Neuronal stem cell (in vitro differentiated cells): ENCODE measurements around the gene AK9.

Experiments used
- DNase-seq: peaks from one replicate; pipeline ENCODE4 v3.0.0-alpha.2; 2013; ENCODE audit warnings: low spot score
- H2AFZ ChIP-seq: one replicate; pipeline ENCODE4 v1.6.1; 2013; ENCODE audit warnings: mild to moderate bottlenecking, low read length, inconsistent platforms
- H2AK5ac ChIP-seq: 2 replicates; pipeline ENCODE4 v1.6.1; 2013; ENCODE audit warnings: low read depth, mild to moderate bottlenecking, inconsistent platforms, low read length, moderate library complexity, mixed read lengths
- H2BK120ac ChIP-seq: 2 replicates; pipeline ENCODE4 v1.6.1; 2013; ENCODE audit warnings: low read depth, mild to moderate bottlenecking, inconsistent platforms, low read length, moderate library complexity, mixed read lengths
- H2BK12ac ChIP-seq: one replicate; pipeline ENCODE4 v1.6.1; 2013; ENCODE audit warnings: low read length, inconsistent platforms
- H2BK15ac ChIP-seq: 2 replicates; pipeline ENCODE4 v1.6.1; 2013; ENCODE audit warnings: mild to moderate bottlenecking, low read length, inconsistent platforms, mixed read lengths
- H2BK5ac ChIP-seq: one replicate; pipeline ENCODE4 v1.6.1; 2013; ENCODE audit warnings: inconsistent platforms, mild to moderate bottlenecking, low read length, moderate library complexity
- H3K14ac ChIP-seq: one replicate; pipeline ENCODE4 v1.6.1; 2013; ENCODE audit warnings: low read length, inconsistent platforms
- H3K18ac ChIP-seq: 2 replicates; pipeline ENCODE4 v1.6.1; 2013; ENCODE audit warnings: low read length, inconsistent platforms
- H3K23ac ChIP-seq: 2 replicates; pipeline ENCODE4 v1.6.1; 2013; ENCODE audit warnings: low read depth, mild to moderate bottlenecking, mixed read lengths, low read length, inconsistent platforms; ENCODE audit not compliant: poor library complexity
- H3K27ac ChIP-seq: replicated peaks from 3 replicates; pipeline ENCODE4 v1.5.1; 2013; ENCODE audit warnings: low read length, inconsistent platforms
- H3K27me3 ChIP-seq, 3 experiments: 2 replicates each; pipeline ENCODE4 v1.6.1; 2013; ENCODE audit warnings: low read length in 3 of 3, mild to moderate bottlenecking in 2 of 3, inconsistent platforms in 1 of 3, low read depth in 1 of 3, mixed read lengths in 1 of 3, moderate library complexity in 1 of 3; ENCODE audit not compliant: control insufficient read depth in 3 of 3, insufficient read depth in 3 of 3
- H3K36me3 ChIP-seq, 2 donors: replicated peaks in 1 of 2; 2 replicates each; pipeline ENCODE4 v1.6.1; 2013; ENCODE audit warnings: low read length in 2 of 2; ENCODE audit not compliant: control insufficient read depth in 2 of 2, insufficient read depth in 2 of 2
- H3K4ac ChIP-seq: 2 replicates; pipeline ENCODE4 v1.6.1; 2013; ENCODE audit warnings: inconsistent platforms, mild to moderate bottlenecking, low read length, moderate library complexity
- H3K4me1 ChIP-seq, 2 donors: 1 replicate in 1 of 2; 2 replicates in 1 of 2; pipeline ENCODE4 v1.6.1; 2013; ENCODE audit warnings: low read length in 2 of 2, low read depth in 1 of 2; ENCODE audit not compliant: control insufficient read depth in 2 of 2, insufficient read depth in 1 of 2
- H3K4me2 ChIP-seq: one replicate; pipeline ENCODE4 v1.6.1; 2013; ENCODE audit warnings: mild to moderate bottlenecking, low read length, inconsistent platforms; ENCODE audit not compliant: insufficient read depth, poor library complexity, severe bottlenecking
- H3K4me3 ChIP-seq, 2 donors: 2 replicates each; pipeline ENCODE4 v1.5.1; 2013; ENCODE audit warnings: low read length in 2 of 2, mild to moderate bottlenecking in 2 of 2, inconsistent platforms in 1 of 2, moderate library complexity in 1 of 2
- H3K79me1 ChIP-seq: one replicate; pipeline ENCODE4 v1.6.1; 2013; ENCODE audit warnings: low read depth, mild to moderate bottlenecking, inconsistent platforms, low read length, moderate library complexity
- H3K9ac ChIP-seq: one replicate; pipeline ENCODE4 v1.6.1; 2013; ENCODE audit warnings: mild to moderate bottlenecking, low read depth, low read length, inconsistent platforms; ENCODE audit not compliant: poor library complexity
- H3K9me3 ChIP-seq, 2 donors: replicated peaks in 1 of 2; 2 replicates each; pipeline versions ENCODE3 to v1.6.1; 2013; ENCODE audit warnings: low read length in 2 of 2, mild to moderate bottlenecking in 2 of 2, inconsistent platforms in 1 of 2, low read depth in 1 of 2, mixed read lengths in 1 of 2, moderate library complexity in 1 of 2; ENCODE audit not compliant: control insufficient read depth in 2 of 2, insufficient read depth in 1 of 2
- H4K8ac ChIP-seq: one replicate; pipeline ENCODE4 v1.6.1; 2013; ENCODE audit warnings: low read depth, mild to moderate bottlenecking, inconsistent platforms, low read length, moderate library complexity
- H4K91ac ChIP-seq: one replicate; pipeline ENCODE4 v1.6.1; 2013; ENCODE audit warnings: low read length, low read depth, mild to moderate bottlenecking, inconsistent platforms; ENCODE audit not compliant: poor library complexity
- WGBS, 2 donors: extraction: QIAGEN DNeasy Blood & Tissue Kit; methylation state at CpG; one replicate each; pipeline ENCODE4 v1.1.7; 2013; ENCODE audit warnings: missing lambda C conversion rate in 2 of 2, mixed read lengths in 1 of 2; ENCODE audit not compliant: insufficient read length in 2 of 2, insufficient replicate concordance in 1 of 2; ENCODE audit errors: extremely low coverage in 2 of 2; 5-methylcytosine and 5-hydroxymethylcytosine counted together

The AK9 gene

GRCh38 chr6:109506841-109507240, 184.2 kb downstream of the AK9 start:
- DNase-seq, result no peak
- no peak overlapping the region for H2AK5ac ChIP-seq
- H4K8ac ChIP-seq, result no peak overlapping the region
- H3K27me3 ChIP-seq, result peaks cover 0 to 4% (median 0%) of the 10 kb centered on the region in 3 experiments
- no peak overlapping the region for H3K27ac ChIP-seq
- no peaks in the 10 kb centered on the region for H3K79me1 ChIP-seq
- no peaks in the 10 kb centered on the region for H3K36me3 ChIP-seq
- no peak overlapping the region for H3K4ac ChIP-seq
- H3K4me3 ChIP-seq, result no peak overlapping the region
- whole genome bisulfite sequencing, 2 donors, result no CpG with 5 or more reads among the region's 2 CpGs
- H2BK15ac ChIP-seq, result no peak overlapping the region
- H3K9me3 ChIP-seq, result peaks cover 0 to 5% of the 10 kb centered on the region in 2 donors
- H3K4me2 ChIP-seq, result no peak overlapping the region
- H2AFZ ChIP-seq, result no peak overlapping the region
- no peak overlapping the region for H2BK5ac ChIP-seq
- H4K91ac ChIP-seq, result no peak overlapping the region
- no peak overlapping the region for H3K18ac ChIP-seq
- H3K14ac ChIP-seq, result no peak overlapping the region
- no peak overlapping the region for H3K9ac ChIP-seq
- H2BK120ac ChIP-seq, result no peak overlapping the region
- H3K23ac ChIP-seq, result no peak overlapping the region
- no peak overlapping the region for H2BK12ac ChIP-seq
- H3K4me1 ChIP-seq, result peaks cover 0 to 6% of the 10 kb centered on the region in 2 donors

GRCh38 chr6:109506314-109506713, 184.7 kb downstream of the AK9 start:
- H3K23ac ChIP-seq, result no peak overlapping the region
- no peak overlapping the region for H3K9ac ChIP-seq
- WGBS, 2 donors, result no CpG with 5 or more reads among the region's 2 CpGs
- no peak overlapping the region for H2AK5ac ChIP-seq
- H3K14ac ChIP-seq, result no peak overlapping the region
- H3K9me3 ChIP-seq, result peaks cover 0 to 5% of the 10 kb centered on the region in 2 donors
- H2AFZ ChIP-seq, result no peak overlapping the region
- no peak overlapping the region for H4K91ac ChIP-seq
- no peak overlapping the region for H2BK5ac ChIP-seq
- no peaks in the 10 kb centered on the region for H3K36me3 ChIP-seq
- H3K27me3 ChIP-seq, result peaks cover 0 to 4% (median 0%) of the 10 kb centered on the region in 3 experiments
- H3K18ac ChIP-seq, result no peak overlapping the region
- DNase-seq, result no peak
- H2BK12ac ChIP-seq, result no peak overlapping the region
- no peak overlapping the region for H4K8ac ChIP-seq
- H3K4ac ChIP-seq, result no peak overlapping the region
- peaks cover 0 to 6% of the 10 kb centered on the region in 2 donors for H3K4me1 ChIP-seq
- no peak overlapping the region for H2BK15ac ChIP-seq
- H3K4me3 ChIP-seq, result no peak overlapping the region
- H3K4me2 ChIP-seq, result no peak overlapping the region
- H2BK120ac ChIP-seq, result no peak overlapping the region
- H3K79me1 ChIP-seq, result no peaks in the 10 kb centered on the region
- H3K27ac ChIP-seq, result no peak overlapping the region

GRCh38 chr6:109503327-109504224, 187.4 kb downstream of the AK9 start:
- no peak overlapping the region for H3K4me2 ChIP-seq
- H3K14ac ChIP-seq, result no peak overlapping the region
- no peak overlapping the region for H2BK5ac ChIP-seq
- no peak overlapping the region for H3K9ac ChIP-seq
- no peak overlapping the region for H2BK15ac ChIP-seq
- no CpG with 5 or more reads among the region's 10 CpGs for WGBS, 2 donors
- peak overlapping the region; percentile 72 for H3K18ac ChIP-seq
- H3K27me3 ChIP-seq, result peaks cover 0 to 5% (median 0%) of the 10 kb centered on the region in 3 experiments
- no peak for DNase-seq
- H2AFZ ChIP-seq, result no peak overlapping the region
- no peak overlapping the region for H2AK5ac ChIP-seq
- no peak overlapping the region for H2BK12ac ChIP-seq
- H3K23ac ChIP-seq, result no peak overlapping the region
- no peaks in the 10 kb centered on the region for H3K9me3 ChIP-seq
- H4K91ac ChIP-seq, result no peak overlapping the region
- H3K4me3 ChIP-seq, result no peak overlapping the region
- H3K4me1 ChIP-seq, result peaks cover 0 to 4% of the 10 kb centered on the region in 2 donors
- H3K27ac ChIP-seq, result no peak overlapping the region
- H3K79me1 ChIP-seq, result no peaks in the 10 kb centered on the region
- no peak overlapping the region for H2BK120ac ChIP-seq
- H4K8ac ChIP-seq, result no peak overlapping the region
- no peaks in the 10 kb centered on the region for H3K36me3 ChIP-seq
- no peak overlapping the region for H3K4ac ChIP-seq

- no peak overlapping the region for H2BK15ac ChIP-seq
- H2BK120ac ChIP-seq, result no peak overlapping the region
- no peak overlapping the region for H3K23ac ChIP-seq
- H3K27me3 ChIP-seq, result peaks cover 0 to 22% (median 0%) of the 10 kb centered on the region in 3 experiments
- no peak overlapping the region for H3K27ac ChIP-seq
- no peaks in the 10 kb centered on the region for H3K9me3 ChIP-seq
- no peak overlapping the region for H2AFZ ChIP-seq
- H2AK5ac ChIP-seq, result no peak overlapping the region
- no peak overlapping the region for H2BK12ac ChIP-seq
- H4K91ac ChIP-seq, result no peak overlapping the region
- no peak overlapping the region for H4K8ac ChIP-seq
- no peak overlapping the region for H3K18ac ChIP-seq
- H3K36me3 ChIP-seq, result no peaks in the 10 kb centered on the region
- H3K4me1 ChIP-seq, result peaks cover 5 to 12% of the 10 kb centered on the region in 2 donors
- WGBS, 2 donors, result no CpG with 5 or more reads among the region's 2 CpGs
- no peak overlapping the region for H3K4me2 ChIP-seq
- no peak overlapping the region for H3K14ac ChIP-seq
- no peaks in the 10 kb centered on the region for H3K79me1 ChIP-seq
- no peak overlapping the region for H2BK5ac ChIP-seq
- no peak for DNase-seq
- H3K4me3 ChIP-seq, result no peak overlapping the region
- H3K9ac ChIP-seq, result no peak overlapping the region
- no peak overlapping the region for H3K4ac ChIP-seq
Observed at GRCh38 chr6:109498936-109499335, 192.1 kb downstream of the AK9 start.
